Measurements from ENCODE around the gene PRRC2B. TPM values are rescaled to one million over a fixed set of nuclear protein-coding genes. Genes with fewer than 3 reads are reported as not detected.

PRRC2B gene
- total and polyA plus RNA-seq, 2 of the 13 experiments (the other 11 are each of a cell fraction or from before 2014, with no cell fraction given): 20.8 to 37.4 TPM

GRCh38 chr9:131361202-131361833, 32.6 kb upstream of the PRRC2B start:
- Histone ChIP-seq H3K9ac (ENCODE audit: insufficient read depth, low read depth, low read length) (no peak overlapping the region), H3K36me3 (replicated peaks in 1 of 2; ENCODE audit: control insufficient read depth in 1 of 2, insufficient read depth in 2 of 2, low read length in 2 of 2) (no peaks in the 10 kb centered on the region), H3K27ac (ENCODE audit: extremely low read length, insufficient read depth, low read length) (no peak overlapping the region), H4K20me1 (ENCODE audit: insufficient read depth, low read length) (no peaks in the 10 kb centered on the region), H3K27me3 (ENCODE audit: control insufficient read depth in 1 of 2, insufficient read depth in 2 of 2, low read length in 2 of 2) (no peaks in the 10 kb centered on the region), H3K4me3 (replicated peaks in 1 of 3; ENCODE audit: insufficient read depth in 1 of 3, low read depth in 2 of 3, low read length in 3 of 3) (no peak overlapping the region), H3K79me2 (ENCODE audit: insufficient read depth, low read length) (no peaks in the 10 kb centered on the region), H2AFZ (ENCODE audit: low read length) (no peak overlapping the region), H3K4me2 (ENCODE audit: low read depth, low read length) (no peak overlapping the region; the same call in 1 of the 2 replicates), H3K9me3 (ENCODE audit: low read length) (no peaks in the 10 kb centered on the region), H3K4me1 (ENCODE audit: insufficient read depth, low read length) (peaks cover 9% of the 10 kb centered on the region)
- FAIRE-seq (no peak), DNase-seq (ENCODE audit: low spot score) (no peak), ATAC-seq (no peak; the same call in 2 of the 3 replicates)
- POLR2A ChIA-PET: interaction anchor here (2.4 kb wide), 1 partner anchor 12 kb away, joined by 9 read pairs; no protein-coding TSS in a partner anchor
- WGBS (ENCODE audit: low lambda C conversion rate): 50% methylated on average over 8 of the region's 8 CpGs
- CTCF ChIA-PET (ENCODE audit: low intra/inter-chr PET ratio, low total read pairs): no interaction called here
- BruUV-seq (replicated peaks): no TSS peak
- TF ChIP-seq ATRX (CRISPR knock-in tag; IDR thresholded peaks at IDR 0.05; ENCODE audit: borderline replicate concordance): no peak
- peak; percentile 39; the same call in 1 of the 2 replicates for TF ChIP-seq MAX (IDR thresholded peaks at IDR 0.05)
- TF ChIP-seq ZNF687 (CRISPR knock-in tag; IDR thresholded peaks at IDR 0.05): peak; percentile 19; the same call in 1 of the 2 replicates
- TF ChIP-seq ZBTB33 (CRISPR knock-in tag; IDR thresholded peaks at IDR 0.05): peak; percentile 7; the same call in 1 of the 2 replicates
- 0 out of 2 replicates have a peak, but pooled peaks have one; percentile 22 for TF ChIP-seq MNT (IDR thresholded peaks at IDR 0.05)
- intact Hi-C loops (cut with micrococcal nuclease; ENCODE audit: unreplicated experiment) (no loop called here), in situ Hi-C loops (cut with HindIII; ENCODE audit: extremely low pct_ligation_motif_present, low pct_unique_long_range_greater_than_20kb) (no loop called here)
